ENCODE results near the gene KCNJ14.

KCNJ14 gene

DNA sequence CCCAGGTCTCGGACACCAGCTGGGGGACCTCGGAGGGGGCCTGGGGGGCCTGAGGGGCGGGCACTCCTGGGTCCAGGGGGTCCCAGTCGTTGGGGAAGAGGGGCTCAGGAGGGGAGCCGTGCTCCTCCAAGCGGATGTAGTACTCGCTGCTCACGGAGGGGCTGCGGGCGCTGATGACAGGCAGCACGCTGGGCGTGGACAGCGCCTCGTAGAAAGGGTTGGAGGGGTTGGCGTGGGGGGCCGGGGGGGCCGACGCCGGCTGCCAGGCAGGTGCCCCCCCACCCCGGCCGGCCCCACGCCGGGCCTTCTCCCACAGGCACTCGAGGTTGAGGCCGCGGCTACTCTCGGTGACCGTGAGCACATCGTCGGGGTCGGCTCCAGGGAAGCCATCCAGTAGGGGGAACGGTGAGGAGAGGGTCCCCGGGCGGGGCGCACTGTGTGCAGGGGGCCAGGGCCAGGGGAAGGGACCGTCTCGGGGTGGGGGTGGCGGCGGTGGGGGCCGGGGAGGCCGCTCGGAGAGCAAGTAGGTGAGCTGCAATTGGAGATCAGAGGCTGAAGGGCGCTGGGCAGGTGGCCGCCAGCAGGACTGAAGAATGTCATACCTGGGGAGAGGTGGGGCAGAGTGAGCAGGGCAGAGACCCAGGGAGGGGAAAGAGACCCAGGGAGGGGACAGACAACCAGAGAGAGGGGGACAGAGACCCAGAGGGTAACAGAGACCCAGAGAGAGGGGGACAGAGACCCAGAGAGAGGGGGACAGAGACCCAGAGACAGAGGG is 44.1 kb downstream of the KCNJ14 start:
- no peak overlapping the region for H3K4me3 ChIP-seq (replicated peaks; ENCODE audit: low read depth, low read length)
- no peak for DNase-seq (ENCODE audit: low read depth)

DNA sequence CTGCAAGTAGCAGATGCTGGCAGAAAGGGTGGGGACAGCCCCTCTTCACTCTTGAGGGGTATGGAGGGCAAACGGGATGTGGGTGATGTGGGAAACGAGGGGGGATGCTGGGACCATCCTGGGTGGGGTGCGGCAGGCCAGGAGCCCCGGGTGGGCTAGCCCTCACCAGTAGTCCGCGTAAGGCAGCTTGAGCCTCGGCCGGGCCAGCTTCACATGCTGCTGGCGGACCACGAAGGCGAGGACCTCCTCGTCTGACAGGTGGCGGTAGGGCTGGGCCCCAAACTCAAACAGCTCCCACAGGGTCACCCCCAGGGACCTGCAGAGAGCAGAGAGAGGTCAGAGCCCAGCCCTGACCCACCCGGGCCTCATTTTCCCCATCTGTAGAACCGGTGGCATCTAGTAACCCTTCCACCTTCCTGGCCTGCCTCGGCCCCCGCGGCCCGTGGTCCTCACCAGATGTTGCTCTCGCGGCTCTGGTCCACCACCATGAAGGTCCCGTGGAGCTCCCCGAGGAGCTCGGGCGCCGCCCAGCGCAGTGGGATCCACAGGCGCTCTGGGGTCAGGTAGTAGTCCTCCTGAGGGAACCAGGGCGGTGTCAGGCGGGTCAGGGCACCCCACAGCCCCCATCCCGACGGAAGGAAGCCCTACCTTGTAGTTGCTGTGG is 45.6 kb downstream of the KCNJ14 start:
- H3K4me3 ChIP-seq (replicated peaks; ENCODE audit: low read depth, low read length), result no peak overlapping the region
- no peak for DNase-seq (ENCODE audit: low read depth)
- TF ChIP-seq, protein P1, sequence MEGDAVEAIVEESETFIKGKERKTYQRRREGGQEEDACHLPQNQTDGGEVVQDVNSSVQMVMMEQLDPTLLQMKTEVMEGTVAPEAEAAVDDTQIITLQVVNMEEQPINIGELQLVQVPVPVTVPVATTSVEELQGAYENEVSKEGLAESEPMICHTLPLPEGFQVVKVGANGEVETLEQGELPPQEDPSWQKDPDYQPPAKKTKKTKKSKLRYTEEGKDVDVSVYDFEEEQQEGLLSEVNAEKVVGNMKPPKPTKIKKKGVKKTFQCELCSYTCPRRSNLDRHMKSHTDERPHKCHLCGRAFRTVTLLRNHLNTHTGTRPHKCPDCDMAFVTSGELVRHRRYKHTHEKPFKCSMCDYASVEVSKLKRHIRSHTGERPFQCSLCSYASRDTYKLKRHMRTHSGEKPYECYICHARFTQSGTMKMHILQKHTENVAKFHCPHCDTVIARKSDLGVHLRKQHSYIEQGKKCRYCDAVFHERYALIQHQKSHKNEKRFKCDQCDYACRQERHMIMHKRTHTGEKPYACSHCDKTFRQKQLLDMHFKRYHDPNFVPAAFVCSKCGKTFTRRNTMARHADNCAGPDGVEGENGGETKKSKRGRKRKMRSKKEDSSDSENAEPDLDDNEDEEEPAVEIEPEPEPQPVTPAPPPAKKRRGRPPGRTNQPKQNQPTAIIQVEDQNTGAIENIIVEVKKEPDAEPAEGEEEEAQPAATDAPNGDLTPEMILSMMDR (IDR thresholded peaks at IDR 0.05; ENCODE audit: low read length, missing control alignments), result no peak

More for the DNA sequence above, 44.1 kb downstream of the KCNJ14 start:
- TF ChIP-seq, protein P1 (IDR thresholded peaks at IDR 0.05; ENCODE audit: low read length, missing control alignments), result no peak

DNA sequence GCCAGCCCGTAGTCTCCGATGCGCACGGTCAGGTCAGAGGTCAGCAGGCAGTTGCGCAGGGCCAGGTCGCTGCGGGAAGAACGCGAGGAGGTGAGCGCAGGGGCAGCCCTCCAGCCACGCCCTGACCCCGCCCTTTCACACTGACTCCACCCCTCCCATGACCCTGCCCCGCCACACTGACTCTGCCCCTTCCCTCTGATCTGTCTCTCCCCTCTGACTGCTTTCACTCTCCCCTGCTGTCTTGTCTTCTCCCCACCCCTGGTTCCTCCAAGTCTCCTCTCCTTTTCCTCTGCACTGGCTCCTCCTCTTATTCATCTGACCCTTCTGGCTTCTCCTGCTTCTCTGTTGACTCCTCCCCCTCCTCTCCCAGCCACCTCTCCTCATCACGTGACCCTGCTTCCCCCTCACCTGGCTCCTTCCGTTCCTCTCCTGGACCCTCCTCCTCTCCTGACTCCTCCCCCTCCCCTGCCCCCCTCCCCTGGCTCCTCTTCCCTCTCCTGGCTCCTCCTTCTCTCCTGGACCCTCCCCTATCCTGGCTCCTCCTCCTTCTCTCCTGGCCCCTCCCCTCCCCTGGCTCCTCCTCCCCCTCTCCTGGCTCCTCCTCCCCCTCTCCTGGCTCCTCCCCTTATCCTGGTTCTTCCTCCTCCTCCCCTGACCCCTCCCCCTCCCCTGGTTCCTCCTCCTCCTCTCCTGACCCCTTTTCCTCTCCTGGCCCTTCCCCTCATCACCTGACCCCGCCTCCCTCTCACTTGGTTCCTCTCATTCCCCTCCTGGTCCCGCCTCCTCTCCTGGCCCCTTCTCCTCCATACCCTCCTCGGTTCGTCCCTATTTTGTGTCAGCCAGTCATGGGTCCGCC is 46.3 kb downstream of the KCNJ14 start:
- TF ChIP-seq, protein P1 (IDR thresholded peaks at IDR 0.05; ENCODE audit: low read length, missing control alignments), result no peak
- peak; percentile 45 for DNase-seq (ENCODE audit: low read depth)
- no peak overlapping the region for H3K4me3 ChIP-seq (replicated peaks; ENCODE audit: low read depth, low read length)

DNA sequence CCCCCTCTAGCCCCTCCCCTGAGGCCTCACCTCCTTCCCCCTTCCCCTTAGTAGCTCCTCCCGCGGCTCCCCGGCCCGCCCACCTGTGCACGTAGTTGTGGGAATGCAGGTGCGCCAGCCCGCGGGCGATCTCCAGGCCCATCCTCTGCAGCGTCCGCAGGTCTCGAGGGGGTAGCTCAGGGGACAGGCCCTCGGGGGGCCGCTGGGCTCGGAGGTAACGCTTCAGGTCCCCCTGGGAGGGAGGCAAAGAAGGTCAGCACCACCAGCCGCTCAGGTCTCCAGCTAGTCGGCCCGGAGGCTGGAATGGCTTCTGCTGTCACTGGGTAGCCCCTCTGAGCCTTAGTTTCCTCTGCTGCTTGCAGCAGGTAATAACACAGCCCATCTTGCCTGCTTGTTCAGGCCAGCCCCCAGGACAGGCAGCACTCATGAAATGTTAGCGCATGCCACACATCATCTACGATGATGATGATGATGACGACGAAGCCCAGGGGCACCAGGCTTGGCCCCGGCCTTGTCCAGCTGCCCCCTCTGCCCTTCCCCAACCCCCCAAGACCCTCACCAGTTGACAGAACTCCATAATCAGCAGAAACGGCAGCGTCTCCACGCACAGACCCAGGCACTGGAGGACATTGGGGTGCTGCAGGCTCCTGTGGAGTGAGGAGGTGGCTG is 47.1 kb downstream of the KCNJ14 start:
- no peak for DNase-seq (ENCODE audit: low read depth)
- H3K4me3 ChIP-seq (replicated peaks; ENCODE audit: low read depth, low read length), result no peak overlapping the region
- TF ChIP-seq, protein P1 (IDR thresholded peaks at IDR 0.05; ENCODE audit: low read length, missing control alignments), result no peak

DNA sequence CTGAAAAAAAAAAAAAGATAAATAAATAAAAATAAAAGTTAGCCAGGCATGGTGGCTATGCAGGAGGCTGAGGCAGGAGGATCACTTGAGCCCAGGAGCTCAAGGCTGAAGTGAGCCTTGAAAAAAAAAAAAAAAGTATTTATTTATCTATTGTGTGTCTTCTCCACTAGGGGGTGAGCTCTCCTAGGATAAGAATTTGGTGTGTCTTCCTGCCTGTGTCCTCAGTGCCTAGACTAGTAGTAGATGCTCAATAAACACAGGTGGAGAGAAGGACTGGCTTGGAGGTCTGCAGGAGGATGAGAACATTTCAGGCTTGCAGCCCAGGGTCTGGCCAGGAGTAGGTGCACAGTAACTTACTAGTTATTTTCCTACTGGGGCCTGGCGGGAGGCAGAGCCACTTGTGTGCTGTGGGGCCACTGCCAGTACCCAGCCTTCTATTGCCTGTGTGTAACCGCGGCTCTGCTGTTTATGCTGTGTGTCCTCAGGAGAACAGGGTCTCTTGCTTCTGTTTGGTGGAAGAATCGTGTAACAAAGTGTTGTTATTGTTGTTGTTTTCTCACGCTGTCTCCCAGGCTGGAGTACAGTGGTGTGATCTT is 50.9 kb downstream of the KCNJ14 start:
- DNase-seq (ENCODE audit: low read depth), result peak; percentile 70
- TF ChIP-seq, protein P1 (IDR thresholded peaks at IDR 0.05; ENCODE audit: low read length, missing control alignments), result peak; percentile 50
- H3K4me3 ChIP-seq (replicated peaks; ENCODE audit: low read depth, low read length), result no peak overlapping the region

DNA sequence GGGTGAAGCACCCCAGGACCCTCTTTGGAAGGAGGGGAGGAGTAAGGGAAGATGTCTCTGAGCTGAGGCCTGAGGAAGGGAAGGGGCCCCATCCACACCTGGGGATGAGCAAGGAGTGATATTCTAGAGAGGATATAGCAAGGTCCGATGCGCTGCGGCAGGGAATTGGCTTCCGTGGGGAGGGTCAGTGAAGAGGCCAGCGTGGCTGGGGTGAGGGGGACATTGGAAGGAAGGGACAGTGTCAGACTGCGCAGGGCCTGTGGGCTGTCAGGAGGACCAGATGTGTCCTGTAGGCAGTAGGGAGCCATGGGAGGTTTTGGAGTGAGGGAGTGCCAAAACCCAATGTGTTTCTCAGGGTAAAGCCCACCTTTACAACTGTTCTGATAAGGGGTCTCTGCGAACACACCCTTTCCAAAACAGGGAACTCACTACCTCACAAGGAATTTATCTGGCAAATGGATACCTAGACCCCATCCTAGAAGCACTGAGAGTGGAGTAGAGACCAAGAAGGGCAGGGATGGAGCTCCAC is 52.6 kb downstream of the KCNJ14 start:
- H3K4me3 ChIP-seq (replicated peaks; ENCODE audit: low read depth, low read length), result no peak overlapping the region
- DNase-seq (ENCODE audit: low read depth), result no peak
- TF ChIP-seq, protein P1 (IDR thresholded peaks at IDR 0.05; ENCODE audit: low read length, missing control alignments), result no peak

Data from fibroblast of pulmonary artery (primary cell).